Duodenal mucosa (tissue), 2 donors: ENCODE results near the gene KLHL18.
"Not testable (repeated sequence)": the region's sequence is repeated elsewhere in the genome, so short reads cannot be mapped to it uniquely, and the experiment has no call there.

Experiments
- H3K27ac ChIP-seq: one replicate; pipeline ENCODE4 v1.7.0; 2013; ENCODE audit warnings: low read depth, low read length
- H3K27me3 ChIP-seq, 2 donors: one replicate each; pipeline ENCODE4 v1.7.0; 2013; ENCODE audit warnings: low read length in 2 of 2, control low read depth in 1 of 2; ENCODE audit not compliant: insufficient read depth in 2 of 2, control insufficient read depth in 1 of 2
- H3K36me3 ChIP-seq, 2 donors: one replicate each; pipeline ENCODE4 v1.7.0; 2013; ENCODE audit warnings: low read length in 2 of 2, control low read depth in 1 of 2; ENCODE audit not compliant: insufficient read depth in 2 of 2, control insufficient read depth in 1 of 2
- H3K4me1 ChIP-seq, 2 donors: one replicate each; pipeline ENCODE4 v1.7.0; 2013; ENCODE audit warnings: low read length in 2 of 2, control low read depth in 1 of 2; ENCODE audit not compliant: insufficient read depth in 2 of 2, control insufficient read depth in 1 of 2
- H3K4me3 ChIP-seq, 2 donors: one replicate each; pipeline ENCODE4 v1.7.0; 2013; ENCODE audit warnings: low read length in 2 of 2, low read depth in 1 of 2
- H3K9ac ChIP-seq, 2 donors: one replicate each; pipeline ENCODE4 v1.7.0; 2013; ENCODE audit warnings: low read length in 2 of 2, low read depth in 1 of 2
- H3K9me3 ChIP-seq, 2 donors: one replicate each; pipeline ENCODE4 v1.7.0; 2013; ENCODE audit warnings: low read length in 2 of 2, control low read depth in 1 of 2; ENCODE audit not compliant: control insufficient read depth in 1 of 2

The KLHL18 gene

DNA sequence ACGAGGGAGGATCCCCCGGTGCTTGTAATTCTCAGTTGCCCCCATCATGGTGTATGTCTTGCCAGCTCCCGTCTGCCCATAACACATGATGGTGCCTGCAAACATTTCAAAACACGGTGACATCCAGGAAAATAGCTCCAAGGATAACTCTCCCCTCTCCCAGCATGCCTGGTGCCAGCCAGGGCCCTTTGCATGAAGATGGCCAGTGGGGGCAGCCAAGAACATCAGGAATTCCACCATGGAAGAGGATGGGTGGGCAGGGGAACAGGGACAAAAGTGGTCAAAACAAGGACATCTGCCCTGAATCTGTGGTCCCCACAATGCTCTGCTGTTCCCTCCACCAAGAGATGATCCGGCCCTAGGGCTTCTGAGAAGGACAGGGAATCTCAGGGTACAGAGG lies 9.2 kb upstream of the KLHL18 start:
- Histone ChIP-seq H3K9me3 (no peaks in the 10 kb centered on the region), H3K27ac (no peak overlapping the region), H3K36me3 (peaks cover 4 to 6% of the 10 kb centered on the region in 2 donors), H3K9ac (no peak overlapping the region), H3K4me1 (no peaks in the 10 kb centered on the region), H3K27me3 (no peaks in the 10 kb centered on the region), H3K4me3 (no peak overlapping the region)

DNA sequence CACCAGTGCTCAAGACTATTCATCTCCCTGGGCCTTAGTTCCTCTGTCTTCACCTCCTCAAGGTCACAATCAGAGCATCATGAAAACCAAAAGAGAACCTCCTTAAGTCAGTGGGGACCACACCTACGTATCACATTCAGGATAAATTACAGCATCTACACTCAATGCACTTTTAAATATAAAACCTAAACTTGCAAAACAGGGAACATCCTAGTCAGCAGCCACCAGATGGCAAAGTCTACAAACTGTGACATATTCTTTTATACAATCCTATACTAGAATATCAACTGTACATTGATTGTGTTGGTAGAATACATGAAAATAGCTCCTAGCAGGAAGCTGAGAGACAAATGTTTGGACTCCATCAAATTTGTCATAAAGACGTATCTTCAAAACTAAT lies 8.1 kb upstream of the KLHL18 start:
- Histone ChIP-seq H3K9ac (no peak overlapping the region), H3K36me3 (peaks cover 4 to 6% of the 10 kb centered on the region in 2 donors), H3K4me1 (no peaks in the 10 kb centered on the region), H3K4me3 (no peak overlapping the region), H3K27ac (no peak overlapping the region), H3K9me3 (no peaks in the 10 kb centered on the region), H3K27me3 (no peaks in the 10 kb centered on the region)

DNA sequence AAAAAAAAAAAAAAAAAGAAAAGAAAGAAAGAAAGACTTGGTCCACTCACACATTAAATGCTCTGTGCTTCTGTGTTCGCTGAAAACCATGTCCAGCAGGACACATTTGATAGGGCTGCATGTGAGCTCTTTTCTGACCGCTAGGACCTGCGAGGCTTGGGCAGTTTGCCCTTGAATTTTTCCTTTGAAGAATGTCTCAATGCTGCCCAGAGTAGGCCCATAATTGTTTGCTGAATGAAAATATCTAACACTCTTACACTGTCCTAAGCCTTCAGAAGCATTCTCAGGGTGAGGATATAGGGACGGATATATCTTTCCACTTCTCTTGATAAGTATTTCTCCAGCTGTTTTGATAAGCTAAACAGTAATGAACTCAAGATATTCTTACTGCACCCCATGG lies 6.2 kb upstream of the KLHL18 start:
- Histone ChIP-seq H3K27ac (no peak overlapping the region), H3K36me3 (peaks cover 4 to 6% of the 10 kb centered on the region in 2 donors), H3K4me3 (no peak overlapping the region), H3K9me3 (no peaks in the 10 kb centered on the region), H3K27me3 (no peaks in the 10 kb centered on the region), H3K9ac (no peak overlapping the region), H3K4me1 (no peaks in the 10 kb centered on the region)

DNA sequence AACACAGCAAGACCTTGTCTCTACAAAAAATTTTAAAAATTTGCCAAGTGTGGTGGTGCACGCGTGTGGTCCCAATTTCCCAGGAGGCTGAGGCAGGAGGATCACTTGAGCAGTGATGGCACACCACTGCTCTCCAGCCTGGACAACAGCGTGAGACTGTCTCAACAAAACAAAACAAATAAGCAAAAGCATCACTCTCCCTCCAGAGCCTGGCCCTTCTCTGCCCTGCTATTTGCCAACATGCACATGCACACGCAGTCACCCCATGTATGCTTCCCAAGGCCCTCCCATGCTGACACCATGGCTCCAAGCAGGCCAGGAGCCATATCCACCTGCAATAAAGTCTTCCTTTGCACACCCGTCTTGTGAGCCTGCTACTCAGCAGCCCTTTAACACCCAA lies 2.2 kb upstream of the KLHL18 start:
- H3K9me3 ChIP-seq, result no peaks in the 10 kb centered on the region
- no peaks in the 10 kb centered on the region for H3K27me3 ChIP-seq
- H3K9ac ChIP-seq, result no peak overlapping the region
- H3K27ac ChIP-seq, result no peak overlapping the region
- H3K4me3 ChIP-seq, result no peak overlapping the region
- peaks cover 6 to 19% of the 10 kb centered on the region in 2 donors for H3K4me1 ChIP-seq
- peaks cover 0 to 5% of the 10 kb centered on the region in 2 donors for H3K36me3 ChIP-seq

DNA sequence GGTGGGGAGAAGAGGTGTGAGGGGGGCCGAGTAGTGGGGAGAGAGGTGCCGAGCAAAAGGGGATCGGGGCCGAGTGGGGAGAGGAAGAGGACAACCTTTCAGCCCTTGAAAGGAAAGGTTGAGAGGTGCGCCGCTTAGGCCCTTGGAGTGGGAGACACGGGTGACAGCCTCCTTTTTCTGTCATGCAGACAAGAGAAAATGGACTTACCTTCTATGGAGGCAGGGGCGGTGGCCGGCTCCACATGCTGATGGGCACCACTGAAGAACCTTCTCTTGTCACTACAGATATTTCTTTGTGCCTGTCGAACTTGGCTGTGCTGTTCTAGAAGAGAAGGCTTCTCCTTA lies 421 bp downstream of the KLHL18 start:
- peaks cover 0 to 8% of the 10 kb centered on the region in 2 donors for H3K36me3 ChIP-seq
- peaks cover 6 to 19% of the 10 kb centered on the region in 2 donors for H3K4me1 ChIP-seq
- peak overlapping the region; percentile 83 to 93 for H3K9ac ChIP-seq
- peak overlapping the region; percentile 99 for H3K27ac ChIP-seq
- H3K9me3 ChIP-seq, result no peaks in the 10 kb centered on the region
- H3K4me3 ChIP-seq, result peak overlapping the region; percentile 89 to 96
- no peaks in the 10 kb centered on the region for H3K27me3 ChIP-seq

- H3K4me1 ChIP-seq, result peaks cover 6 to 19% of the 10 kb centered on the region in 2 donors
- peak overlapping the region; percentile 89 to 96 for H3K4me3 ChIP-seq
- peaks cover 0 to 10% of the 10 kb centered on the region in 2 donors for H3K36me3 ChIP-seq
- no peaks in the 10 kb centered on the region for H3K27me3 ChIP-seq
- peak overlapping the region; percentile 83 to 93 for H3K9ac ChIP-seq
- H3K27ac ChIP-seq, result no peak overlapping the region
- H3K9me3 ChIP-seq, result no peaks in the 10 kb centered on the region
These were observed 1.0 kb downstream of the KLHL18 start for GRCh38 chr3:47283591-47284364.

DNA sequence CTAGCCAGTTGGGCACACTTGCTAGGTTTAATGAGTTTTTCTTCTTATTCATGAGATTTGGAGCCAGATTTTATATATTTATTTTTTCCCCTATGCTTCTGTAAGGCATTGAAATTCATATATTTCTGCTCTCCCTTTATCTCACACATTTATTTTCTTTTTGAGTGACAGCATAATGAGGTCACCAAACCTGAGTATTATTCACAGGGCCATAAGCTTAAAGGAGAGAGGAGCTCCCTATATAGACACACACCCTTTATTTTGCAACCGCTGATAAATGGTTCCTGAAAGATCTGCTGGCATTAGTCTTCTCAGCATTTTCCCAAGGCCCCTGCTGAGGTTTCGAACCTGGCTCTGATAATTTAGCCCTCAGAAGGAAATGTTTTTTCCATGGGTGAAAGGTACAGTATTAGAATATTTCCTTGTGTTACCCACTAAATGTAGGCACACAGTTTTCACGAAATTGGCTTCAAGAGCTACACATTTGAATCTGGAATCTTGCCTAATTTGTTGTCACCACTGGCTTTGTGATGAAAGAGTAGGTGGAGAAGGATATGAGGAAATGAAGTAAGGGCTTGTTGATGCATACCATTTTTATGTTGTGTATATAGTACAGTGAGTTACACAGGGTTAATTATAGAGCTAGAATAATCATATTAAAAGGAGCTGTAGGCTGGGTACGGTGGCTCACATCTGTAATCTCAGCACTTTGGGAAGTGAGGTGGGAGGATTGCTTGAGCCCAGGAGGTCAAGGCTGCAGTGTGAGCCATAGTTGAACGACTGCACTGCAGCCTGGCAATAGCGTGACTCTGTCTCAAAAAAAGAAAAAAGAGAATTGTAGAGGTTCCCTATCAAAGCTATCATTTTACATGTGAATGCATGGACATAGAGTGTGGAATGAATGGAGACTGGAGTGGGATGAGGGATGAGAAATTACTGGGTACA lies 6.5 kb downstream of the KLHL18 start:
- H3K36me3 ChIP-seq, result peaks cover 0 to 23% of the 10 kb centered on the region in 2 donors
- H3K27me3 ChIP-seq, result no peaks in the 10 kb centered on the region
- H3K4me1 ChIP-seq, result peaks cover 0 to 6% of the 10 kb centered on the region in 2 donors
- H3K27ac ChIP-seq, result no peak overlapping the region
- no peaks in the 10 kb centered on the region for H3K9me3 ChIP-seq
- H3K4me3 ChIP-seq, result no peak overlapping the region
- no peak overlapping the region for H3K9ac ChIP-seq

DNA sequence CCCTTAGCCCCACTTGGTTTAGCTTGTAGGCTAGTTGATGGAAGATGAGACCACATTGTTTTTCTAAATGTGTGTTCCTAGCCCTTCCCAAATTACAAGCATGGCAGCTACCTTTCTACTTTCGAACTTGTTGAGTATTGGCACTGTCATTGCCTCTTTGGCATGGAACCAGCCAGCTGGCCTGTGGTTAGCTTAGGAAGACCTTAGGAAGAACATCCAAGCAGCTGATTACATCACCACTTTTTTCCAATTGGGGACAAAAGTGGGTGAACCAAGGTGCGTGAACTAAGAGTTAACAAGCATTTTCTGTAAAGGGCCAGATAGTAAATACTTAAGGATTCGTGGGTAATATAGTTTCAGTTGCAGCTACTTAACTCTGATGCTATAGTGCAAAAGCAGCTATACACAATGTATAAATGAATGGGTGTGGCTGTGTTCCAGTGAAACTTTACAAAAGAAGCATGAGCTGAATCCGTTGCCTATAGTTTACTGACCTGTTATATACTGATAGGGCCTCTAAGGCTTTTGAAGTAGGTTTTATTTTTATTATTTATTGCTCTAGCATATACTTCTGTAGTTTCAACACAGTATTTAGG lies 8.5 kb downstream of the KLHL18 start:
- Histone ChIP-seq H3K4me1 (no peaks in the 10 kb centered on the region), H3K9ac (no peak overlapping the region), H3K27ac (no peak overlapping the region), H3K27me3 (no peaks in the 10 kb centered on the region), H3K9me3 (no peaks in the 10 kb centered on the region), H3K36me3 (peaks cover 0 to 30% of the 10 kb centered on the region in 2 donors), H3K4me3 (no peak overlapping the region)

DNA sequence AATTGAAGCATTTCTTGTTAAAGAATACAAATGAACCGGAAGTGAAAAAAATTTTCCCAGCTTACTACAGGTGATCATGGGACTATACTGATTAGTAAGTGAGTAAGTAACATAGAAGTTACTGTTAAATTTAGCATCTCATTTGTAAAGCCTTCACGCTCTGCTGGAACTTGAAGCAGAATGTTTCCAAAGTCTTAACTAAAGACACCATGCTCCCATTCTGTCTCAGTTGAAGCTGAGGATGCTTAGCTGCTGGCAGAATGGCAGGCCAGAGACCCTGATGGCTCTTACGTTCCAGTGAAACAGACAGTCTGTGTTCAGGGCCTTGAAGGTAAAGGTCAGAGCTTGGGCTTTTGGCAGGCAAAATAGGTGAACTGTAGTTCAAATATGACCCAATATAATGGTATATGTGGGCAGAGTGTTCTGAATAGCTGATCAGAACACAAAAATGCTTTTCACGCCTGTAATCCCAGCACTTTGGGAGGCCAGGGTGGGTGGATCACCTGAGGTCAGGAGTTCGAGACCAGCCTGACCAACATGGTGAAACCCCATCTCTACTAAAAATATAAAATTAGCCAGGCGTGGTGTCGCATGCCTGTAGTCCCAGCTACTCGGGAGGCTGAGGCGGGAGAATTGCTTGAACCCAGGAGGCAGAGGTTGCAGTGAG lies 9.1 kb downstream of the KLHL18 start:
- not testable (repeated sequence) for H3K9me3 ChIP-seq, H3K9ac ChIP-seq, H3K27ac ChIP-seq, H3K4me1 ChIP-seq, H3K27me3 ChIP-seq, H3K4me3 ChIP-seq
- peaks cover 0 to 30% of the 10 kb centered on the region in 2 donors for H3K36me3 ChIP-seq
